HL-60/S4 treated with retinoic acid at 250 ng/mL for 4 days and 3 days (cell line): ENCODE measurements around the gene ZNF445.
"Not testable (repeated sequence)": the region's sequence is repeated elsewhere in the genome, so short reads cannot be mapped to it uniquely, and the experiment has no call there.

Experiments
- in situ Hi-C: fragments of 300-500 bp; cut with MboI; formaldehyde crosslinking; loops from 2 replicates; pipeline ENCODE4 v1.7.0; 2022; ENCODE audit warnings: low sequenced_read_pairs

ZNF445 gene

DNA sequence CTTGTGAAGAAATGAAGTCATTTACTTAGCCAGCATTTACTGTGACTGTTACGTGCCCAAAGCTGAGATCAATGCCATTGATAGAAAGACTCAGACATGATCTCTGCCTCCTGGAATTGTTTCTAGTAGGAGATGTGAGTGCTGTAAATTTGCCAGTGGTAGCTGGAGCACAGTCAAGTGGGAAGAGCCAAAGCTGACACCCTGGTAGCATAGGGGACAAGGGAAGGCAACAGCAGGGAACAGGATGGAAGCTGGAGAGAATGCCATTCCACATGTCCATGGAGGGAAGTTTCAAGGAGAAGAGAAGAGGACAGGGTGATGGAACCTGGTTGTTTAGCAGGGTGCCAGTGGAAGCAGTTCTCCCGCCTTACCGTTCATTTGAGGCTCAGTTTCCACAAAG lies 74.9 kb downstream of the ZNF445 start:
- in situ Hi-C loops, result no loop called here

DNA sequence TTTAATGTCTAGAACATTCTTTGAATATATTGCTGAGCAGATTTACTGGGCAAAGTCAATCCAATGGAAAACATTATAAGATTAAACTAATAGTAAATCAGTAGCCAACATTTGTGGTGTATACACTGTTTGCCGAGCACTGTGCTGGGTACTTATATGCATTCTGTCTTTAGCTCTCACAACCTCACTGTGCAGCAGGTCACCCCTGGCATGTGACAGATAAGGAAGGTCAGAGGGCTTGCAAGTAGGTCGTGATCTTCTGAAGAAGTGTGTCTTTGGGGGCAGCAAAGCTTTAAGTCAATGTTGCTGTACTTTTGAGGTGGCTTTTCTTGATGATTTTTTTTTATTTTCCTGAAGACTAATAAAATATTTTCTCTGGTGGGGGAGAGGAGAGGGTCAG lies 76.7 kb downstream of the ZNF445 start:
- in situ Hi-C loops, result no loop called here

DNA sequence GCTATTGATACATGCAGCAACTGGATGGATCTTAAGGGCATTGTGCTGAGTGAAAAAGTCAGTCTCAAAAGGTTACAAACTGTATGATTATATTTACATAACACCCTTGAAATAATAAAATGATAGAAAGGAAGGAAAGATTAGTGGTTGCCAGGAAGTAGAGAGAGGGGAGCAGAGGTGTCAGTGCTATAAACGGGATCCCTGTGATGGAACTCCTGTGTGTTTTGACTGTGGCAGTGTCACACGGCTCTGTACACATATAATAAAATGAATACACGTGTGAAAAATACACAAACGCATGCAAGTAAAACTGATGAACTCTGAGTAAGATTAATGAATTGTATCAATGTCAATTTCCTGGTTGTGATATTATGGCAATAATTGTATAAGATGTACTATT lies 78.6 kb downstream of the ZNF445 start:
- in situ Hi-C loops, result no loop called here

DNA sequence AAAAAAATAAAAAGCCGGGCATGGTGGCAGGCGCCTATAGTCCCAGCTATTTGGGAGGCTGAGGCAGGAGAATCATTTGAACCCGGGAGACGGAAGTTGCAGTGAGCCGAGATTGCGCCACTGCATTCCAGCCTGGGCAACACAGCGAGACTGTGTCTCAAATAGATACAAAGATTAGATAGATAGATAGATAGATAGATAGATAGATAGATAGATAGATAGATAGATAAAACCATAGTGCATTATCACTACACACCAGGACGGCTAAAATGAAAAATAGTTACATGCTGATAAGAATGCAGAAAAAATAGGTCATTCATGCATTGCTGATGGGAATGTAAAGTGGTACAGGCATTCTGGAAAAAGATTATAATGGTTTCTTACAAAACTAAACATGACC lies 79.2 kb downstream of the ZNF445 start:
- in situ Hi-C loops, result not testable (repeated sequence)

DNA sequence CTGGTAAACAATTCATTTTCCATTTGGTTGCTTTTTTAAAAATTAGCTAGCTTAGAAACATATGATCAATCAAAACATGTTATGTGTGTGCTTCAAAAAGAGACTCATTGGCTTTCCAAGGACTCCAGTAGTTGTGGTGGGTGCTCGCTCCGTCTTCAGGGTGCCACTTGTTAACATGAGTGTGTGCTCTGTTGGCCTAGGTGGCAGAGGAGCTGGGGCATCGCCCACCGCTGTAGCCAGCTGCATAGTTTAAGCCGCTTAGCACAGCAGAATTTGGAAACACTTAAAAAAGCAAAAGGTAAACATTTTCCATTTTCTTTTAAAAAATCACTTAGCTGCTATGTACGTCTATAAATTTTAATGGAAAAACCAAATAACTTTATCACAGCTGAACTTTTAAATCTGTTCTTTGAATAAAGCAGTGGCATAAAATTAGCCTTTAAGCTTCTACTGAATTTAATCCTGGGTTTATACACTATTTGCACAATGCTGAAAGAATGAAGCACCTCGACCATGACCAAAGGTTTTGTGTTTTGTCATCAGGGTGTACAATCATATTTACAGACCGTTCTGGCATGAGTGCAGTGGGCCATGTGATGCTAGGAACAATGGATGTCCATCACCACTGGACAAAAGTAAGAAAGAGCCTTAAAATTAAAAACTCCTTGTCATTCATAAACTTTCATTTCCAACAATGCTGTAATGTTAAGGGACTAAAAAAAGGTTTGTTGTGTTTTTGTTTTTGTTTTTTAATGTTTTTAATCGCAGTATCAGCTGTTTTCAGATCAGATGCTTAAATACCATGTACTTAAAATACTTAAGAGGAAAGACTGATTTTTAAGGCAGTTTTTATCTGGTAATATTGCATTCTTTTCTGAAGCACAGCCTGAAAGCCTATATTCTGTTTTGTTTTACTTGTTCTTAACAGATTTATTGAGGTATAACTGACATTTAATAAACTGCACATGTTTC lies 81.0 kb downstream of the ZNF445 start:
- in situ Hi-C loops, result no loop called here

DNA sequence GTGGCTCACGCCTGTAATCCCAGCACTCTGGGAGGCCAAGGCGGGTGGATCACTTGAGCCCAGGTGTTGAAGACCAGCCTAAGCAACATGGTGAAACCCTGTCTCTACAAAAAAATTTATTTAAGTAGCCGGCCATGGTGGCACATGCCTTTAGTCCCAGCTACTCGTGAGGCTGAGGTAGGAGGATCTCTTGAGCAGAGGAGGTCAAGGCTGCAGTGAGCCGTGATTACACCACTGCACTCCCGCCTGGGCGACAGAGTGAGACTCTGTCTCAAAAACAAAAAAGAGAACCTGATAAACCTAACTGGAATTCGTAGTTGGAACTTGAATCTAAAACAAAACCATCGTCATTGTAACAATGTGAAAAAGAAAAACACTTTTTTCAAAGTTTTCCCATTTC lies 81.8 kb downstream of the ZNF445 start:
- in situ Hi-C loops, result no loop called here

DNA sequence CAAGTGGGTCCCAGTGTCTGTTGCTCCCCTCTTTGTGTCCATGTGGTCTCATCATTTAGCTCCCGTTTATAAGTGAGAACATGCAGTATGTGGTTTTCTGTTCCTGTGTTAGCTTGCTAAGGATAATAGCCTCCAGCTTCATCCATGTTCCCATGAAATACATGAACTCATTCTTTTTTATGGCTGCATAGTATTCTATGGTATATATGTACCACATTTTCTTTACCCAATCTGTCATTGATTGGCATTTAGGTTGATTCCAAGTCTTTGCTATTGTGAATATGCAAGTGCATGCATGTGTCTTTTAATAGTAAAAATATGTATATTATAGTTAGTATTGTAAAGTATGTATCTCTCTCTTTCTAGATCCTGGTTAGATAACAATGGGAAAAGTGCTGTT lies 85.0 kb downstream of the ZNF445 start:
- in situ Hi-C loops, result no loop called here

DNA sequence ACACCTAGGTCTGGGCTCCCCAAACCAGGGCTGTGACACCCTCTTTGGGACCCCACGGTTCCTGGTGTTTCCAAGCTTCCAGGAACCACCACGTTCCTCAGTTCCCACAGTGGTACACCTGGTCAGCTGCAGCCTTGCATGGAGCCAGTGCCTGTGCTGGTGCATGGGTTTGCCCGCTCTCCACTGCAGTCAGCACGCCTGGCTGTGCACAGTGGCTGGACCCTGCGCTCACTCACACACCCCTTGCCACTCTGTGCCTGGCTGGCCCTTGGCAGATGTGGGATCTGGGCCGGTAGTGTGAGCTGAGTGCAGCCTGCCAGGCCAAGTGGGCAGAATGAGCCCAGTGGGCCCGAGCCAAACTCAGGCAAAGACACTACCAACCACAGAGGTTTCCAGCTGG lies 90.1 kb downstream of the ZNF445 start:
- in situ Hi-C loops, result no loop called here
